HG03354 (cell line): Measurements from ENCODE around the gene GNB1L.

Experiments
- ATAC-seq: cut with Tn5 transposase; IDR thresholded peaks from one replicate; pipeline ENCODE4 v1.9.1; 2021; ENCODE audit warnings: mild to moderate bottlenecking; ENCODE audit not compliant: unreplicated experiment, poor library complexity, severe bottlenecking

Gene GNB1L

GRCh38 chr22:19759427-19760057, 95.1 kb downstream of the GNB1L start:
- no peak for ATAC-seq

DNA sequence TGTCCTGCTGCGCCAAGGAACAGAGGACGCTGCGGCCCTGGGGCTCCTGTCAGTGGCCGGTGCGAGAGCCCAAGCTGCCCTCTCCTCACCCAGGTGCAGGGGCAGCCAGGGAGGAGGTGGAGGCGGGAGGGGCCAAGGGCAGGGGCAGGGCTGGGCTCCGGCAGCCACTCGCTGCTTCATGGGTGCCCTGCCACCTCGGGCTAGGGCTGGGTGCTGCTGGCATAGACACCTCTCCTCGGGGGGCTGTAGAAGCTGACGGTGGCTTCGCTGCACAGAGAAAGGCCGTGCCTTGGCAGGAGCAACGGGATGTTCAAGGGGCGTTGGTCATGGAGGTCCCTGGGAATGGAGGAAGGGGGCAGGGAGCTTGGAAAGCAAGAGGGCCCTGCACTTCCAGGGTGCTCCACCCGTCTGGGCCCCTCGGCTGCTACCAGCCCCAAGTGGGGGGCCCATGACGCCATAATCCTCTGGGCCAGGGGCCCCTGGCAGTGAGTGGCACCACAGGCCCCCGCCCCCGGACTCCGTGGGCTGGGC, 95.7 kb downstream of the GNB1L start:
- ATAC-seq = no peak

- ATAC-seq = no peak
Measured at GRCh38 chr22:19757985-19758895, 96.4 kb downstream of the GNB1L start.

GRCh38 chr22:19757140-19757984, 97.3 kb downstream of the GNB1L start:
- no peak for ATAC-seq

- no peak for ATAC-seq
Measured at GRCh38 chr22:19756288-19757128, 98.2 kb downstream of the GNB1L start.

DNA sequence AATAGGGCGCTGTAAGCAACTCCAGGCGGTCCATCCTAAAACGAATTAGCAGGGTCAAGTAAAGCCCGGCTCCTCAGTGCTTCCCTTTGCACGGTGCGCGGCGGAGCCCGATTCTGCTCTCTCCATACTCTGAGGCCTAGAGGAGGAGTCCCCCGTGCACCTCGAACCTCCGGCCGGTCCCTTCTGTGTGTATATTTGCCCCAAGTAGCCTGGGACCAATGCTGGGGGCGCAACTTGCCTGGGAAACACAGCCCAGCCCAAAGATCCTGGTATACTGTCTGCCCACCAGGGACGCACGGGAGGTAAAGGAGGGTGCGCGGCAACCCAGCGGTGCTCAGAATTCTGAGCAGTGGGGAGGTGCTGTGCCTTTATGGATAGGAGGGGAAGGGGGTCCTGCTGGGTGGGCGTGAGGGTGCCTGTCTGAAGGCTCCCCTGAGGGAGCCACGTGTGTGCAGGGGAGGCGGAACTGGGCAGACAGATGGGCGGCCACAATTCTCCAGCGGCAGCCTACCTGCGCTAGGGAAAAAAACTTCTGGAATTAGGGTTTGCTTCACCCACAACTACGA, 98.9 kb downstream of the GNB1L start:
- ATAC-seq = no peak

- ATAC-seq = no peak
Measured at GRCh38 chr22:19755145-19755710, 99.4 kb downstream of the GNB1L start.

- ATAC-seq = no peak
Measured at GRCh38 chr22:19754701-19755144, 100.0 kb downstream of the GNB1L start.

DNA sequence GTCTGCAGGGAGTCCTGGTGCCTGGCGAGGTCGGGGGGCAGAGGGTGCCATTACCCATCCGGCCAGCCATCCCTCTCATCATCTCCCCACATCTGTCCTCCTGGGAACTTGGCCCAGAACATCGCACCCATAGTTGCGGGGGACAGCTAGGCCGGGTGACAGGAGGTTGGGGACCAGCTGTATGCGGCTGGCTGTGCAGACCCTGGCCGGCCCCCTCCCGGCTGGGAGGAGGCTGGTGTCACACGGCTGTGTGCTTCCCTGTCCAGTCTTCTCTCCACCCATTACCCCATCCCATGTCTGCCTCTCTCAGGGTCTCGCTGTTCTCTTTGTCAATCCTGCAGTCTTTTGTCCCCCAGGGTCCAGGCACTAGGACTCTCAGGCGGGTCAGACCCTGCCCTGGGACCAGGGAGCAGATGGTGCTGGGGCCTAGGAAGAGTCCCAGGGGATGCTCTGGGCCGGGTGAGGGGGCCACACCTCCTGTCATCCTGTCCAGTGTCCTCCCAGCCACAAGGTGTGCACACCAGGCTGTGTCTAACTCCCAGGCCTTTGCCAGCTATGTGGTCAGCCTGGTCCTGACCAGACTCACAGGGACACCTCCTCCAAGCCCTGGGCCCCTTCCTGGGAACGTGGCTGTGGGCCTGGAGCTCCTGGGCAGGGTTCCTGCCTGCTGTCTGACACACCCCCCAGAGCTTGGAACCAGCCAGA, 100.5 kb downstream of the GNB1L start:
- ATAC-seq = no peak

GRCh38 chr22:19753090-19753842, 101.4 kb downstream of the GNB1L start:
- no peak for ATAC-seq

- no peak for ATAC-seq
Measured at GRCh38 chr22:19751497-19752245, 103.0 kb downstream of the GNB1L start.

GRCh38 chr22:19750507-19751490, 103.9 kb downstream of the GNB1L start:
- ATAC-seq = no peak

- ATAC-seq = no peak
Measured at GRCh38 chr22:19749876-19750275, 104.8 kb downstream of the GNB1L start.

DNA sequence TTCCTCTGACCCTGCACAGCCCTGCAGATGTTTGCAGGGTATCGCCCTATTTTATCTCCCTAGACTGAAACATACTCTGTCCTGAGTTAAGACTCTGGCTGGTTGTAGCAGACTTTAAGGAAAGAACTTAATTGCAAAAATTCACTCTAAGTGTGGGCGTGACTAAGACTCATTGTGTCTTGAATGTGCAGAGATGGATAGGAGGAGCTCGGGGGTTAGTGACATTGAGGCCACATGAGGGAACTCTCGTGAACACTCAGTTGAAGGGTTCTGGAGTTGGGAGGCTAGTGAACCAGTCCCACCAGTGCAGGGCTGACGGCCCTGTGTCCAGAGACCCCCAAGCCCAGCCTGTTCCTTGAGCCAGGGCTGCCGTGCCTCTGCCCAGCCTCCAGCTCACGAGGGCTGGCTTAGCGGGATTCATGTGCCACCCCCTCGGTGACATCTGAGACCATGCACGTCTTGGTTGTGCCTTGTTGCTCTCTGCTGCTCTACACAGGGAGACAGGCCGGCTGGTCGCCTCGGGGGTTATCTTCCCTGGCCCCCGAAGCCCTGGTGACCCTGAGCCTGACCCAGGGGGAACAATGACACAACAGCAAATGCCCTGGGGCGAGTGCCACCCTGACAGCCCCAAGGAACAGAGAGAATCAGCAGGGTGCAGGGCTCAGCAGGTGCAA, 105.5 kb downstream of the GNB1L start:
- no peak for ATAC-seq

GRCh38 chr22:19748139-19748538, 106.5 kb downstream of the GNB1L start:
- no peak for ATAC-seq
